Astrocyte of the cerebellum (primary cell): ENCODE data around the gene FAM13C.

Source experiments
- DNase-seq: peaks from one replicate; pipeline ENCODE4 v3.0.0-alpha.2; 2011; ENCODE audit warnings: low read depth
- H3K4me3 ChIP-seq: 2 replicates; pipeline ENCODE4 v1.5.1; 2011; ENCODE audit warnings: mild to moderate bottlenecking, low read depth, low read length, moderate library complexity
- in situ Hi-C: cut with HindIII; loops from 2 replicates; pipeline ENCODE4 v1.10.0; 2017; ENCODE audit warnings: low sequenced_read_pairs
- TF ChIP-seq, protein P1 (sequence below): IDR thresholded peaks from 2 replicates; pipeline ENCODE4 v1.5.1; 2012; ENCODE audit warnings: low read length, low read depth, moderate library complexity, mild to moderate bottlenecking; ENCODE audit errors: missing control alignments

Gene FAM13C

DNA sequence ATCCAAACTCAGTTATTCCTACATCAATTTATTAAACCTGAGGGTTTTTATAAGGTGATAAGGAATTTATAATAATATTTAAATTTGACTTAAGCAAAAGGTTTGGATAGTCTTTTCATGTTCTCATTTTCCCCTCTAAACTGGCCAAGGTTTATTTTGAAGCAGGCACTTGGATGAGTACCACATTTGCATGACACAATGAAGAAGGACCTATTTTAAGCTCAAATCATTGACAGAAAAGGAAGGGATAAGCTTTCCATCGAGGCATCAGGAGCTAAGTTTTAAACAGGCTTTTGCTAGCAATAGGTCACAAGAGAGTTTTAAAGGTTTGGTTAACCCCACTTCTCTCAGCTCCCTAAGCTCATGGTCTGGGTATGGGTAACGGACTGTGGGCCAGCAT lies 28.7 kb upstream of the FAM13C start:
- DNase-seq: no peak
- no peak overlapping the region for H3K4me3 ChIP-seq
- in situ Hi-C loops: no loop called here
- TF ChIP-seq, protein P1, sequence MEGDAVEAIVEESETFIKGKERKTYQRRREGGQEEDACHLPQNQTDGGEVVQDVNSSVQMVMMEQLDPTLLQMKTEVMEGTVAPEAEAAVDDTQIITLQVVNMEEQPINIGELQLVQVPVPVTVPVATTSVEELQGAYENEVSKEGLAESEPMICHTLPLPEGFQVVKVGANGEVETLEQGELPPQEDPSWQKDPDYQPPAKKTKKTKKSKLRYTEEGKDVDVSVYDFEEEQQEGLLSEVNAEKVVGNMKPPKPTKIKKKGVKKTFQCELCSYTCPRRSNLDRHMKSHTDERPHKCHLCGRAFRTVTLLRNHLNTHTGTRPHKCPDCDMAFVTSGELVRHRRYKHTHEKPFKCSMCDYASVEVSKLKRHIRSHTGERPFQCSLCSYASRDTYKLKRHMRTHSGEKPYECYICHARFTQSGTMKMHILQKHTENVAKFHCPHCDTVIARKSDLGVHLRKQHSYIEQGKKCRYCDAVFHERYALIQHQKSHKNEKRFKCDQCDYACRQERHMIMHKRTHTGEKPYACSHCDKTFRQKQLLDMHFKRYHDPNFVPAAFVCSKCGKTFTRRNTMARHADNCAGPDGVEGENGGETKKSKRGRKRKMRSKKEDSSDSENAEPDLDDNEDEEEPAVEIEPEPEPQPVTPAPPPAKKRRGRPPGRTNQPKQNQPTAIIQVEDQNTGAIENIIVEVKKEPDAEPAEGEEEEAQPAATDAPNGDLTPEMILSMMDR: no peak

DNA sequence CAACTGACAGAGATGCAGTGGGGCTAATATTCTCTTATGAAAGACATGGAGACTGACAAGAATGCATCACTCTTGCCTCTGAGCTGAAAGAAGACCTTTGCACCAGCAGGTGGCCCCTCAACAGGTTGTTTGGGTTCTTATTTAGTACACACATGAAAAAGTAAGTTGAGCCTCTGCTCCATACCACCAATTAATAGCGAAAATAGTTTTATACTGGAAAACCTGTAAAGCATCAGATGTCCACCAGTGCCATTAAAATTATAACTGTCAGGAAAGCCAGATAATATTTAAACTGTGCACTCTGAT lies 26.3 kb upstream of the FAM13C start:
- DNase-seq: no peak
- TF ChIP-seq, protein P1: no peak
- in situ Hi-C loops: no loop called here
- no peak overlapping the region for H3K4me3 ChIP-seq

DNA sequence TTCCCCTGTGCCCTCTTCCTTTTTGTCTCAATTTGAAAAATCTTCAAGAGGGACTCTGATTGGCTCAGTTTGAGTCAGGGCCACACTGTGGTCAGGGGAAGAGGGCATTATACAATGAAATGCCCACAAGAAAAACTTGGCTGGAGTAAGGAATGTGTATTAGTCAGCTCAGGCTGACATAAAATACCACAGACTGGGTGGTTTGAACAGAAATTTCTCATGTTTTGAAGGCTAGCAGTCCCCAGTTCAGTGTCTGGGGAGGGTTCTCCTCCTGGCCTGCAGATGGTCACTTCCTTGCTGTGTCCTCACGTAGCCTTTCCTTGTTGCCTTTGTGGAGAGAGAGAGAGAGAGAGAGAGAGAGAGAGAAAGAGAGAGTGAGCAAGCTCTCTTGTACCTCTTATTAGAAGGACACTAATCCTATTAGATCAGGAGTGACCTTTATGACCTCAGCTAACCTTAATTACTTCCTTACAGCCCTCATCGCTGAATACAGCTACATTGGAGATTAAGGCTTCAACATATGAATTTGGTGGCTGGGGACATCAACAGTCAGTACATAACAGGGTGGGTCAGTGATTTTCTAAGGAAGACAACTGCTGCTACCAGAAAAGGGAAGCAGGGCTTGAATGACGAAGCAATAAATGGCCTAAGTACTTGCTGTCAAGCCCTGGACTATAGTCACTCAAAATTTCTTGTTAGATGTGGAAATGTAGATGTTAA lies 25.8 kb upstream of the FAM13C start:
- in situ Hi-C loops: no loop called here
- DNase-seq: peak; percentile 93
- no peak overlapping the region for H3K4me3 ChIP-seq
- TF ChIP-seq, protein P1: no peak

DNA sequence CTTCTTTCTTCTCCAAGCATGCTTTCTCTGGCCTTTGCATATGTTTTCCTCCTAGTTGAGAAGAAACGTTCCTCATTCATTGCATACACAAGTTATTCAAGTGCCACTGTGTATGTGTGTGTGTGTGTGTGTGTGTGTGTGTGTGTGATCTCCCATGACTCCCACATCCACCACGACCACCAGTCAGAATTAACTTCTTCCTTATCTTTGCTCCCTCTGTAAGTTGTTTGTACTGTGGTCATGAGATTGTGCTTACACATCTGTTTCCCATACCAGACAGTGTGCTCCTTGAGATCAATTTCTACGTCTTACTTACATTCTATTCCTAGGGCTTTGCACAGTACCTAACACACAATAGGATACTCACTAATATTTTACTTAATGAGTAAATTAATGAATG lies 22.4 kb upstream of the FAM13C start:
- TF ChIP-seq, protein P1: no peak
- in situ Hi-C loops: no loop called here
- H3K4me3 ChIP-seq: no peak overlapping the region
- DNase-seq: no peak

DNA sequence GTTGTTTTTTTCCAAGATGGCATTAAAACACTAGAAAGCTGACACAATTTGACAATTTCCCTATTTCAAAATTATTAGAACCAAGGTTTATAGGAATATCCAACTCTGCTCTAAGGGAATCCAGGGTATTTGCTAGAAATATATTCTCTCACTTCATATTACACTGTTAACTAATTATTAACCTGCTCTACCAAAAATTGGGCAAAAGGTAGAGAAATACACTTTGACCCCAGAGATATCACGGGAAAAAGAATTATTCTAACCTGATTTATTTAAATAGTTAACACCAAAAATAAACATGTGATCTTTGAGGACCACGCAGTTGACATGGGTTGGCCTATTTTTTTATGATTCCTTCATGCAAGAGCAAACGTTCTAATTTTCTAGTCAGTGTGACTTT lies 21.6 kb upstream of the FAM13C start:
- in situ Hi-C loops: no loop called here
- TF ChIP-seq, protein P1: no peak
- H3K4me3 ChIP-seq: no peak overlapping the region
- no peak for DNase-seq

DNA sequence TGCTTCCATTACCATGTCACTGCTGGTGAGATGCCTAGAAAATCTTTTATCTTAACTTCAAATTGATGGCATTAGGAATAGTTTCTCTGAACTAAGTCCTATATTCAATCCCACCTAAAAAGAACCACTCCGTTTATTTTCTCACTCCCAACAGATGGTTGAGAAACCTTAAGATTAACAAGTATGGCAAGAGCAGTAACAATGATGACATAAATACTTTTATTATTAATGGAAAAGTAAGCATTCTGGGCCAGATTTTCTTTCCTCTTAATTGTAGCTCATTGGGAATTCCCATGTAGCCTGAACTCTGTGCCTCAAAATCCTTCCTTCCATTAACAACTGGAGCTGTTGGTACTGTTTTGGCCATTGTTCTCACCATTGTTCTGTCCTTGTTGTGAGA lies 21.1 kb upstream of the FAM13C start:
- no peak for DNase-seq
- in situ Hi-C loops: no loop called here
- TF ChIP-seq, protein P1: no peak
- H3K4me3 ChIP-seq: no peak overlapping the region
